Measurements from ENCODE around the gene NEIL1. TPM values are rescaled to one million over a fixed set of nuclear protein-coding genes. Genes with fewer than 3 reads are reported as not detected.
"Not testable (repeated sequence)": the region's sequence is repeated elsewhere in the genome, so short reads cannot be mapped to it uniquely, and the experiment has no call there.

The NEIL1 gene
- total and polyA plus RNA-seq, 4 experiments from 2014 or later, result 1.5 to 16.4 (median 7.8) TPM

GRCh38 chr15:75347222-75348033, 589 bp downstream of the NEIL1 start:
- peaks cover 0 to 30% (median 9%) of the 10 kb centered on the region in 8 donors for H3K9me3 Mint-ChIP-seq
- Histone ChIP-seq H3K27me3 (ENCODE audit: insufficient read depth, low read length) (no peaks in the 10 kb centered on the region), H3K36me3 (ENCODE audit: insufficient read depth, low read length) (no peaks in the 10 kb centered on the region), H3K4me3 (ENCODE audit: low read length in 2 of 2) (peak overlapping the region; percentile 30 to 72), H3K4me1 (ENCODE audit: insufficient read depth, low read length) (peaks cover 36% of the 10 kb centered on the region), H3K9me3 (ENCODE audit: control insufficient read depth in 1 of 2, low read length in 2 of 2) (peaks cover 6 to 7% of the 10 kb centered on the region in 2 donors), H3K27ac (ENCODE audit: low read depth, low read length) (peak overlapping the region; percentile 58)
- H3K27ac Mint-ChIP-seq, result peak overlapping the region; percentile 84 to 94 (median 86)
- H3K27me3 Mint-ChIP-seq, result no peaks in the 10 kb centered on the region
- peak; percentile 66 to 75 (median 70) for DNase-seq
- ChIA-PET CTCF (ENCODE audit: partially characterized antibody) (interaction anchor here (1.0 kb wide), 1 partner anchor 21 kb away, joined by 4 read pairs; the partner anchor contains the start of gene MAN2C1), POLR2A (ENCODE audit: partially characterized antibody) (interaction anchor here (0.8 to 10.1 kb wide), 13 partner anchors 9 to 732 kb away, joined by 3 to 148 read pairs (median 6); partner anchors contain the start of genes CLK3, COMMD4, MAN2C1 and PPCDC)
- H3K36me3 Mint-ChIP-seq, result peaks cover 3 to 9% of the 10 kb centered on the region in 2 donors
- peaks cover 14 to 38% (median 26%) of the 10 kb centered on the region in 4 donors for H3K4me1 Mint-ChIP-seq
- intact Hi-C loops (cut with micrococcal nuclease), result no loop called here
- peak overlapping the region; percentile 75 to 93 (median 86) for H3K4me3 Mint-ChIP-seq

DNA sequence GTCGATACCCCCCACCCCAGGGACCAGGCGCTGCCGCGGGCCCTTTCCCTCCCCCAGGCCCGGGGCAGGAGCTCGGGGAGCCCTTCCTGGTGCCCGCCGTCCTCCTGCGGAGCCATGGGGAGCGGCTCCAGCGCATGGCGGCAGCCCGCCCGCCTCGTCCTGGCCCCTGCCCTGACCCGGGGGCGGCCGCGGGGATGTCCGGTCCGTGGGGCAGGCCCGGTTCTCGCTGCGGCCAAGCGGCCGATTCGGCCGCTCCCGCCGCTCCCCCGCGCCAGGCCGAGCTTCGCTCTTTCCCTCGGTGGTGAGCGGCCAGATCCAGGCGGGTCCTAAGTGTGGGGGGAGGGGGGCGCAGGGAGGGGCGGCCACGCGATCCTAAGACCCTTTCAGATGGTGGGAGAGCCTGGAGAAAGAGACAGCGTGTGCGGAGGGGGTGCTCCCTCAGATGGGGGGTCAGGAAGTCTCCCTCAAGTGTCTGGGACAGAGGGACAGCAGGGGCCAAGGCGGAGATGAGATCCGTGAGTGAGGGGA, 1.3 kb downstream of the NEIL1 start:
- intact Hi-C loops (cut with micrococcal nuclease), result no loop called here
- Histone ChIP-seq H3K27me3 (ENCODE audit: insufficient read depth, low read length) (no peaks in the 10 kb centered on the region), H3K36me3 (ENCODE audit: insufficient read depth, low read length) (no peaks in the 10 kb centered on the region), H3K9me3 (ENCODE audit: control insufficient read depth in 1 of 2, low read length in 2 of 2) (peaks cover 6 to 7% of the 10 kb centered on the region in 2 donors), H3K27ac (ENCODE audit: low read depth, low read length) (peak overlapping the region; percentile 58), H3K4me3 (ENCODE audit: low read length in 2 of 2) (peak overlapping the region; percentile 30 to 72), H3K4me1 (ENCODE audit: insufficient read depth, low read length) (peaks cover 36% of the 10 kb centered on the region)
- Mint-ChIP-seq H3K27me3 (no peaks in the 10 kb centered on the region), H3K4me1 (peaks cover 14 to 38% (median 26%) of the 10 kb centered on the region in 4 donors), H3K9me3 (peaks cover 0 to 30% (median 9%) of the 10 kb centered on the region in 8 donors), H3K36me3 (peaks cover 3 to 9% of the 10 kb centered on the region in 2 donors), H3K27ac (peak overlapping the region; percentile 77 to 99 (median 89)), H3K4me3 (peak overlapping the region; percentile 80 to 93 (median 86))
- DNase-seq, result no peak
- CTCF ChIA-PET (ENCODE audit: partially characterized antibody), result no interaction called here
- POLR2A ChIA-PET (ENCODE audit: partially characterized antibody), result interaction anchor here (1.0 to 10.1 kb wide), 10 partner anchors 9 to 324 kb away, joined by 3 to 148 read pairs (median 8); partner anchors contain the start of genes COMMD4, MAN2C1, PPCDC and SIN3A

- POLR2A ChIA-PET (ENCODE audit: partially characterized antibody), result interaction anchor here (1.0 to 10.1 kb wide), 12 partner anchors 10 to 325 kb away, joined by 3 to 148 read pairs (median 6); partner anchors contain the start of genes COMMD4, MAN2C1, PPCDC and SIN3A
- CTCF ChIA-PET (ENCODE audit: partially characterized antibody), result interaction anchor here (1.4 kb wide), 1 partner anchor 19 kb away, joined by 8 read pairs; the partner anchor contains the start of gene MAN2C1
- Histone ChIP-seq H3K27me3 (ENCODE audit: insufficient read depth, low read length) (no peaks in the 10 kb centered on the region), H3K27ac (ENCODE audit: low read depth, low read length) (peak overlapping the region; percentile 23), H3K36me3 (ENCODE audit: insufficient read depth, low read length) (no peaks in the 10 kb centered on the region), H3K4me3 (ENCODE audit: low read length in 2 of 2) (peak overlapping the region in 1 of 2 donors; percentile 72), H3K9me3 (ENCODE audit: control insufficient read depth in 1 of 2, low read length in 2 of 2) (peaks cover 6 to 7% of the 10 kb centered on the region in 2 donors), H3K4me1 (ENCODE audit: insufficient read depth, low read length) (peaks cover 36% of the 10 kb centered on the region)
- DNase-seq, result no peak
- Mint-ChIP-seq H3K27ac (peak overlapping the region; percentile 54 to 100 (median 99)), H3K4me3 (peak overlapping the region; percentile 17 to 83 (median 72)), H3K9me3 (peaks cover 0 to 30% (median 9%) of the 10 kb centered on the region in 8 donors), H3K36me3 (peaks cover 3 to 9% of the 10 kb centered on the region in 2 donors), H3K27me3 (no peaks in the 10 kb centered on the region), H3K4me1 (peaks cover 14 to 38% (median 27%) of the 10 kb centered on the region in 4 donors)
- intact Hi-C loops (cut with micrococcal nuclease), result no loop called here
Observed at GRCh38 chr15:75348562-75349350, 1.9 kb downstream of the NEIL1 start.

DNA sequence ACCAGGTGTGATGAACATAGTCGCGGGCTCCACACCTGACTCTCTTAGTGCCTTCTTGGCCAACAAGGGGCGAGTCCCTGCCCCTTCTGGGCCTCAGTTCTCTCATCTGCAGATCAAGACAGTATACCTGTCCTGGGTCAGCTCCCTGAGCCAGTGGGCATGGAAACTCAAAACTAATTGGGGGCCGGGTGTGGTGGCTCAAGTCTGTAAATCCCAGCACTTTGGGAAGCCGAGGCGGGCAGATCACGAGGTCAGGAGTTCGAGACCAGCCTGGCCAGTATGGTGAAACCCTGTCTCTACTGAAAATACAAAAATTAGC, 2.5 kb downstream of the NEIL1 start:
- peaks cover 0 to 30% (median 9%) of the 10 kb centered on the region in 8 donors for H3K9me3 Mint-ChIP-seq
- H3K27me3 Mint-ChIP-seq; DNase-seq; intact Hi-C loops (cut with micrococcal nuclease); H3K27me3 ChIP-seq (ENCODE audit: insufficient read depth, low read length); H3K36me3 ChIP-seq (ENCODE audit: insufficient read depth, low read length); H3K36me3 Mint-ChIP-seq; H3K9me3 ChIP-seq (ENCODE audit: control insufficient read depth in 1 of 2, low read length in 2 of 2): not testable (repeated sequence)
- peak overlapping the region; percentile 91 to 100 (median 100) for H3K27ac Mint-ChIP-seq
- Histone ChIP-seq H3K27ac (ENCODE audit: low read depth, low read length) (peak overlapping the region; percentile 53), H3K4me1 (ENCODE audit: insufficient read depth, low read length) (peaks cover 36% of the 10 kb centered on the region), H3K4me3 (ENCODE audit: low read length in 2 of 2) (peak overlapping the region in 1 of 2 donors; percentile 11)
- ChIA-PET CTCF (ENCODE audit: partially characterized antibody) (interaction anchor here (1.4 kb wide), 1 partner anchor 18 kb away, joined by 8 read pairs; the partner anchor contains the start of gene MAN2C1), POLR2A (ENCODE audit: partially characterized antibody) (interaction anchor here (1.2 to 10.1 kb wide), 6 partner anchors 14 to 298 kb away, joined by 3 to 148 read pairs (median 6); partner anchors contain the start of genes COMMD4 and MAN2C1)
- peak overlapping the region; percentile 9 to 83 (median 66) for H3K4me3 Mint-ChIP-seq
- H3K4me1 Mint-ChIP-seq, result peaks cover 14 to 38% (median 27%) of the 10 kb centered on the region in 4 donors

DNA sequence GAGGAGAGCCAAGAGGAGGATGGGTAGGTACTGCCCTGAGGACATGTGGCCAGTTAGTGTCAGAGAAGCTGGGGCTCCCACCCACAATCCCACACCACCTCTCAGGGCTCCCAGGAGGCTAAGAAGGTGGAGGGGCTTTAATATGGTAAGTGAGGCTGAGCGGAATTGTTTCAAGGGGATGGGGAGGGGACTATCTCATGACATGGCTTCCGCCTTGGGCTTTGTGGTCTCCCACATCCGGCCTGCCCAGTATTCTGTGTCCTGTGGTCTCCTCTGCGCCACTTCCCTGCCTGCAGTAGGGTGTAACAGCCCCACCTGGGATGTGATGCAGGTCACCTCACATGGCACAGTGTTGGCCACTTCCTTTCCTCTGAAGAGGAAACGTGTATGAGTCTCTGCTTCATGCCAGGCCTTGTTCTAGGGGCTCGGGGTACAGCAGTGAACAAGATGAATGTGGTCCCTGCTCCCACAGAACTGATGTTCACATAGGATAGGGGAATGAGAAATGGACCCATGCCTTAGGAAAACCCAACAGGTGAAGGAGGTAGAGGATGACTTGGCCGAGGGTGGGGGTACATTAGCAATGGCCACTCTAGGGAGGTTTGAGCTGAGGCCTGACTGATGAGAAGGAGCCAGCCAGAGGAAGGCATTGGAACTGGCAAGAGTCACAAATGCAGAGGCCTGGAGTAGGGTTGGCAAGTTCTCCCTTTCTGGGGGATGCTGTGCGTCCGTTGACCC, 3.2 kb downstream of the NEIL1 start:
- peak; percentile 90 to 93 (median 92) for DNase-seq
- Mint-ChIP-seq H3K9me3 (peaks cover 0 to 30% (median 9%) of the 10 kb centered on the region in 8 donors), H3K4me3 (peak overlapping the region; percentile 35 to 83 (median 75)), H3K27me3 (no peaks in the 10 kb centered on the region), H3K36me3 (peaks cover 3 to 12% of the 10 kb centered on the region in 2 donors), H3K4me1 (peaks cover 14 to 38% (median 27%) of the 10 kb centered on the region in 4 donors), H3K27ac (peak overlapping the region; percentile 91 to 100 (median 100))
- Histone ChIP-seq H3K27me3 (ENCODE audit: insufficient read depth, low read length) (no peaks in the 10 kb centered on the region), H3K36me3 (ENCODE audit: insufficient read depth, low read length) (no peaks in the 10 kb centered on the region), H3K27ac (ENCODE audit: low read depth, low read length) (peak overlapping the region; percentile 53), H3K4me3 (ENCODE audit: low read length in 2 of 2) (peak overlapping the region in 1 of 2 donors; percentile 11), H3K9me3 (ENCODE audit: control insufficient read depth in 1 of 2, low read length in 2 of 2) (peaks cover 6 to 7% of the 10 kb centered on the region in 2 donors), H3K4me1 (ENCODE audit: insufficient read depth, low read length) (peaks cover 36% of the 10 kb centered on the region)
- ChIA-PET CTCF (ENCODE audit: partially characterized antibody) (interaction anchor here (1.4 kb wide), 1 partner anchor 18 kb away, joined by 8 read pairs; the partner anchor contains the start of gene MAN2C1), POLR2A (ENCODE audit: partially characterized antibody) (interaction anchor here (1.0 to 10.1 kb wide), 6 partner anchors 14 to 298 kb away, joined by 3 to 148 read pairs (median 4); partner anchors contain the start of genes COMMD4, MAN2C1 and SNX33)
- intact Hi-C loops (cut with micrococcal nuclease), result loop anchor here (1.0 to 5.0 kb wide), 2 partner anchors 17 to 102 kb away; partner anchors contain the start of gene SIN3A

Measured in CD4-positive, alpha-beta memory T cell (primary cell).